ENCODE results near the gene RPL34.

GRCh38 chr4:108619372-108620100, 840 bp upstream of the RPL34 start:
- TF ChIP-seq CTCF (IDR thresholded peaks at IDR 0.05; ENCODE audit: low read length) (no peak), EZH2 (IDR thresholded peaks at IDR 0.05; ENCODE audit: borderline replicate concordance, low read length) (no peak)

Data from OCI-LY1 (cell line).